Measurements from ENCODE around the gene BAZ2B. TPM values are rescaled to one million over a fixed set of nuclear protein-coding genes. Genes with fewer than 3 reads are reported as not detected.

Gene BAZ2B
- total and polyA plus RNA-seq, 2 of the 13 experiments (the other 11 are each of a cell fraction or from before 2014, with no cell fraction given) = 14.0 to 15.1 TPM

GRCh38 chr2:159549234-159549633 lies 67.1 kb downstream of the BAZ2B start (continued):
- TF ChIP-seq ZNF670 (CRISPR knock-in tag; IDR thresholded peaks at IDR 0.05; ENCODE audit: borderline replicate concordance) = no peak

- intact Hi-C loops (cut with micrococcal nuclease; ENCODE audit: unreplicated experiment) (no loop called here), in situ Hi-C loops (cut with HindIII; ENCODE audit: extremely low pct_ligation_motif_present, low pct_unique_long_range_greater_than_20kb) (no loop called here)
- Histone ChIP-seq H3K27me3 (ENCODE audit: control insufficient read depth in 1 of 2, insufficient read depth in 2 of 2, low read length in 2 of 2) (no peaks in the 10 kb centered on the region), H2AFZ (ENCODE audit: low read length) (no peak overlapping the region), H3K9me3 (ENCODE audit: low read length) (no peaks in the 10 kb centered on the region), H3K4me1 (ENCODE audit: insufficient read depth, low read length) (no peaks in the 10 kb centered on the region), H3K4me2 (ENCODE audit: low read depth, low read length) (no peak overlapping the region), H3K4me3 (replicated peaks in 1 of 3; ENCODE audit: insufficient read depth in 1 of 3, low read depth in 2 of 3, low read length in 3 of 3) (no peak overlapping the region), H3K79me2 (ENCODE audit: insufficient read depth, low read length) (no peaks in the 10 kb centered on the region), H4K20me1 (ENCODE audit: insufficient read depth, low read length) (no peaks in the 10 kb centered on the region), H3K9ac (ENCODE audit: insufficient read depth, low read depth, low read length) (no peak overlapping the region), H3K27ac (ENCODE audit: extremely low read length, insufficient read depth, low read length) (no peak overlapping the region), H3K36me3 (replicated peaks in 1 of 2; ENCODE audit: control insufficient read depth in 1 of 2, insufficient read depth in 2 of 2, low read length in 2 of 2) (no peaks in the 10 kb centered on the region; a peak in 2 of 5 replicates)
- CTCF ChIA-PET (ENCODE audit: low intra/inter-chr PET ratio, low total read pairs) = no interaction called here
- DNase-seq (ENCODE audit: low spot score) (no peak), FAIRE-seq (no peak), ATAC-seq (no peak)
- TF ChIP-seq BHLHE40 (IDR thresholded peaks at IDR 0.05; ENCODE audit: low read length) = no peak
- no peak for TF ChIP-seq ZFP90 (CRISPR knock-in tag; IDR thresholded peaks at IDR 0.05; ENCODE audit: borderline replicate concordance)
- TF ChIP-seq ZNF747 (CRISPR knock-in tag; IDR thresholded peaks at IDR 0.05; ENCODE audit: borderline replicate concordance) = no peak
- no peak for TF ChIP-seq ZNF761 (CRISPR knock-in tag; conservative IDR thresholded peaks at IDR 0.05)
- no peak for TF ChIP-seq FOXK1 (CRISPR knock-in tag; IDR thresholded peaks at IDR 0.05; ENCODE audit: borderline replicate concordance, low read depth)
- WGBS (ENCODE audit: low lambda C conversion rate) = 94% methylated on average over 3 of the region's 3 CpGs
- BruUV-seq (replicated peaks) = no TSS peak
- POLR2A ChIA-PET = no interaction called here
Measured at GRCh38 chr2:159546716-159547430, 69.5 kb downstream of the BAZ2B start.

GRCh38 chr2:159546039-159546438 lies 70.3 kb downstream of the BAZ2B start:
- no peak overlapping the region for H2AFZ ChIP-seq (ENCODE audit: low read length)
- H3K79me2 ChIP-seq (ENCODE audit: insufficient read depth, low read length) = no peaks in the 10 kb centered on the region
- intact Hi-C loops (cut with micrococcal nuclease; ENCODE audit: unreplicated experiment) = no loop called here
- no peaks in the 10 kb centered on the region for H4K20me1 ChIP-seq (ENCODE audit: insufficient read depth, low read length)
- CTCF ChIA-PET (ENCODE audit: low intra/inter-chr PET ratio, low total read pairs) = no interaction called here
- H3K9ac ChIP-seq (ENCODE audit: insufficient read depth, low read depth, low read length) = no peak overlapping the region
- WGBS (ENCODE audit: low lambda C conversion rate) = 91% methylated on average over 9 of the region's 9 CpGs
- ATAC-seq (no peak), FAIRE-seq (no peak), DNase-seq (ENCODE audit: low spot score) (no peak)
- H3K9me3 ChIP-seq (ENCODE audit: low read length) = no peaks in the 10 kb centered on the region
- BruUV-seq (replicated peaks) = no TSS peak
- no peaks in the 10 kb centered on the region for H3K27me3 ChIP-seq (ENCODE audit: control insufficient read depth in 1 of 2, insufficient read depth in 2 of 2, low read length in 2 of 2)
- H3K4me2 ChIP-seq (ENCODE audit: low read depth, low read length) = no peak overlapping the region
- POLR2A ChIA-PET = no interaction called here
- H3K36me3 ChIP-seq (replicated peaks in 1 of 2; ENCODE audit: control insufficient read depth in 1 of 2, insufficient read depth in 2 of 2, low read length in 2 of 2) = no peaks in the 10 kb centered on the region; a peak in 2 of 5 replicates
- H3K27ac ChIP-seq (ENCODE audit: extremely low read length, insufficient read depth, low read length) = no peak overlapping the region
- H3K4me1 ChIP-seq (ENCODE audit: insufficient read depth, low read length) = no peaks in the 10 kb centered on the region
- no peak overlapping the region for H3K4me3 ChIP-seq (replicated peaks in 1 of 3; ENCODE audit: insufficient read depth in 1 of 3, low read depth in 2 of 3, low read length in 3 of 3)
- in situ Hi-C loops (cut with HindIII; ENCODE audit: extremely low pct_ligation_motif_present, low pct_unique_long_range_greater_than_20kb) = no loop called here
- TF ChIP-seq GTF3A (CRISPR knock-in tag; conservative IDR thresholded peaks at IDR 0.05) (no peak), PRDM10 (CRISPR knock-in tag; IDR thresholded peaks at IDR 0.05; ENCODE audit: low read depth) (no peak), ELF3 (CRISPR knock-in tag; IDR thresholded peaks at IDR 0.05) (no peak), ZNF350 (CRISPR knock-in tag; IDR thresholded peaks at IDR 0.05; ENCODE audit: borderline replicate concordance, low read depth) (no peak), UBTF (CRISPR knock-in tag; IDR thresholded peaks at IDR 0.05) (no peak)
